HG02798 (cell line): ENCODE results near the gene TBKBP1.
"Not testable (repeated sequence)": the region's sequence is repeated elsewhere in the genome, so short reads cannot be mapped to it uniquely, and the experiment has no call there.

Source experiments
- ATAC-seq: cut with Tn5 transposase; IDR thresholded peaks from one replicate; pipeline ENCODE4 v1.9.1; 2021; ENCODE audit warnings: mild to moderate bottlenecking; ENCODE audit not compliant: unreplicated experiment, poor library complexity

TBKBP1 gene

DNA sequence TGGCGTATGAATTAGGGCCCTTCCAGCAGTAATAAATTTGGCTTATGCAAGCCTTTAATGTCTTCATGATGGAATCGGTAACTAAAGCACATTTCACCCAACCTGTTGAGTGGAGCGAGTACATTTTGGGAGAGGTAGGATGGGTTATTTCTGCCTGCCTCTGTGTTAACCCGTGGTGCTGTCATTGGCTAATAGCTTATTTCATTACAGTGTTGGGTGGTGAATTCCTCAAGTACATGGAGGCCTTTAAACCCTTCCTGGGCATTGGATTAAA lies 17.8 kb upstream of the TBKBP1 start:
- no peak for ATAC-seq

GRCh38 chr17:47676510-47677165 lies 17.3 kb upstream of the TBKBP1 start:
- no peak for ATAC-seq

- ATAC-seq, result no peak
Measured at GRCh38 chr17:47678196-47678595, 15.8 kb upstream of the TBKBP1 start.

DNA sequence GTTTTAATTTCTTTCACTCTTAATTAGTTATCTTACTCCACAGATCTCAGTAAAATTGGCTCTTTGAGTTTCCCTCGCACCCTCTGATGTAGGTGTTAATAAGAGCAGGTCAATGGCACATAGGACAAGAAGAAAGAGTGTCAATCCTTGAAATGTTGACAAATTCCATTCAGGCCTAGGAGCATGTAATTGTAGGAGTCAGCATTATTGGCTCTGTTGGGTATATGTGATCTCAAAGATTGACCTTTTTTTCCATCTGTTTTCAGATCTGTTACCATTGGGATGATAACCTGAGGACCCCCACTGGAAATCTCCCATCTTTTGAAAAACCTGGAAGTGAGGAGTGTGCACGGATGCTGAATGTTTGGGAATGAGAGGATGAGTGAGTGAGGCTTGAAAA lies 11.8 kb upstream of the TBKBP1 start:
- no peak for ATAC-seq

GRCh38 chr17:47682727-47683126 lies 11.2 kb upstream of the TBKBP1 start:
- ATAC-seq, result not testable (repeated sequence)

GRCh38 chr17:47684025-47684424 lies 9.9 kb upstream of the TBKBP1 start:
- ATAC-seq, result no peak

- ATAC-seq, result no peak
Measured at GRCh38 chr17:47684535-47685193, 9.3 kb upstream of the TBKBP1 start.

- ATAC-seq, result no peak
Measured at GRCh38 chr17:47685556-47686275, 8.2 kb upstream of the TBKBP1 start.

DNA sequence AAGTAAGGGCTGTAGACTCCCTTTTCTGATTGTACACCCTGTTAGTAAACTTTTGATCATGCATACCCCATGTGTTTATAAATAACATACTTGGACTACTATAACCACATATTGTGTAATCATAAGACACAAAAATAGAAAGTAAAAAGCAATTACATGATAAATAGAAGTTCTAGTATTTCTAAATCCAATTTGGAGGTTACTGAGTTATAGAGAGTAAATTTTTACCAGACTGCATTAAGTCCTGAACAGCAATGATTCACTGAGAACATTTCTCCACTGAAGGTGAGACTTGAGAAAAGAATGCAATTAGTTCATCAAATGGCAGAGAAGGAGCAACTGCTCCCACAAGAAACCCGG lies 7.7 kb upstream of the TBKBP1 start:
- no peak for ATAC-seq

DNA sequence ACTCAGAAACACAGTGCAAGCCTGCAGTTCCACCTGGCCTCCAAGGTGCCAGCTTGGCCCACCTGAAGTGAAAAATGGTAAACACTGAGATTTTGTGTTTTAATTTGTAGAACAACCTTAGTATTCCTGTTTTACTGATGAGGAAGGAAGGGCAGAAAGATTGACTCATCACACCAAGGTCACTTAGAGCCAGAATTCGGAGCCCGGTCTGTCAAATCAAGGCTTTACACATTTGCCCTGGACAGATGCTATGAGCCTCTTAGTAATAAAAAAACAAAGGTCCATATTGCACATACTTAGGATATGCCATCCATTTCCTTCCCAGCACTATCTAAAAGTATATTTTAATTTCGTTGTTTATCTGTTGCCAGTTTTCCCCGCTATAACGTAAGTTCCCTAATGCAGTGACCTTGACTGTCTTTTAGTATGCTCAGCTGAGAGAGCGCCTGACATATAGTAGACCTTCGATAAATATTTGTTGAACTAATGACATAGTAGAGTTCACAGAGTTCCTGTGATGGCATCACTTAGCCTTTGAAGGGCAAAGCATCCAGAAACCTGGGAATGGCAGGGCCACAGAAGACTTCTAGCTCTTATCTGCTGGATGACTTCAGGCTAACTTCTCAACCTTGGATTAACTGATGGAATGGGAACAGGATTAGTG lies 7.2 kb upstream of the TBKBP1 start:
- no peak for ATAC-seq

DNA sequence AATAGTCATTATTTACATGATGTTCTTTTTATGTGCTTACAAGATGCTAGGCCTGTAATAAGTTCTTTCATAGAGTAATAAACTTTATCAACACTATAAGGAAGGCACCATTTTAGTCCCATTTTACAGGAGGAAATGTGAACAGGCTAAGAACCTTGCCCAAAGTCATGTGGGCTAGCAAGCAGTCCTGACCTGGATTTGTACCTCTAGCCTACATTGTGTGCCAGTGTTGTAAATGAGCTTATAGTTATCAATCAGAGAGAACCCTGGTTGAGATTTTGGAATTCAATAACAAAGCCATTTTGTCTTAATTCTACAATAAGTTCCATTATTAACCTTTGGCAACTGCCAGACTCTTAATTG lies 6.7 kb upstream of the TBKBP1 start:
- no peak for ATAC-seq

- no peak for ATAC-seq
Measured at GRCh38 chr17:47687748-47688147, 6.2 kb upstream of the TBKBP1 start.

DNA sequence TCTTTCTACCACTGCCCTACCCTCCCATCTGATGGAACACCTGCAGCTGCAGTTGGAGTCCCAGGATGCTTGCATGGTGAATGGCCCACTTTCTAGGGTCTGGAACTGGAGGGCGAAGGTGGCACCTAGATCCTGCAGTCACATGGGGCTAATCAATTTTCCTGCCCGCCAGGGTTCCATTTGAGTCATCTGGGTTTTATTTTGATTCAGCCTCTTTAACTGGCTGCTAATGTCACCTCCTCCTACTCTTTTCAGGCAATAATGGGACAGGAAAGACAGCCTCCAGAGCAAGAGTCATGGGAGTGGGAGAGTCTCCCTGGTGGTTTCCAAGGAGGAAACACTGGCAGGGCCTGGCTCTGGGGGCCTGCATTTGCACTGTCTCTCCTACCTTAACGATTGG lies 3.8 kb upstream of the TBKBP1 start:
- no peak for ATAC-seq

- no peak for ATAC-seq
Measured at GRCh38 chr17:47692137-47692894, 1.6 kb upstream of the TBKBP1 start.

GRCh38 chr17:47692895-47693730 lies 848 bp upstream of the TBKBP1 start:
- no peak for ATAC-seq

DNA sequence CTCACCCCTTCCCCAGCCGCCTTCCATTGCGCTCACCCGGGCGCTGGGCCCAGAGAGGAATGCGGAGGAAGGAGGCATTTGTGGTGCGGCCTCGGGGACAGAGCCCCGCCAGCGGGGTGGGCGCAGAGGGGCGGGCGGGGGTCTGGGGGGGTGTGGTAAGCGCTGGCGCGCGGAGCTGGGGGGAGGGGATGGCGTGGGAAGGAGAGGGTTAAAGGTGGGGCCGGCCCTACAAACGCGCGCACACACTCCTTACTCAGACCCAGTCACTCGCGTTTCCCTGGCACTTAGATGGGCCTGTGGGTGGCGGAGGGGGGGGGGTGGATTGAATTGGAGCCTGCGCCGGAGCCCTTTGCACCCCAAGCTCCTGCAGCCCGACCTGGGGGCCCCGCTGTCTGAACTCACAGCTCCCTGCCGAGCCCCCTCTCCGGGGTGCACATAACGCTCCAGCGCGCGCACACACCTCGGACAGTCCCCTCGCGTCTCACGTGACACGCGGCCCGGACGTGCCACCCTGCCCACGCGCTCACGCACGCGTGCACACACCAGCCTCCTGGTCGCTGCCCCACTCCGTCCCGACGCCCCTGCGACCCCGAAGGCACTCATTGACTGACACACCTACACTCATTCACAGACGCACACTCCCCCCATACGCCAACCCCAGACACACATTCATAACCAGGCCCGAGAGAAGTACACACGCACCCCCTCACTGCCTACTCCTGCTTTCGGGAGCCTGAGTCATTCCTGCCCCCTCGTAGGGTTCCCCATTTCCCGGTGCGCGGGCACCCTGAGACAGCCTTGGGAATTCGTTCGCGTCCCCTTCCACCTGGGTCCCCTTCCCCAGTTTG lies 844 bp downstream of the TBKBP1 start:
- ATAC-seq, result no peak

DNA sequence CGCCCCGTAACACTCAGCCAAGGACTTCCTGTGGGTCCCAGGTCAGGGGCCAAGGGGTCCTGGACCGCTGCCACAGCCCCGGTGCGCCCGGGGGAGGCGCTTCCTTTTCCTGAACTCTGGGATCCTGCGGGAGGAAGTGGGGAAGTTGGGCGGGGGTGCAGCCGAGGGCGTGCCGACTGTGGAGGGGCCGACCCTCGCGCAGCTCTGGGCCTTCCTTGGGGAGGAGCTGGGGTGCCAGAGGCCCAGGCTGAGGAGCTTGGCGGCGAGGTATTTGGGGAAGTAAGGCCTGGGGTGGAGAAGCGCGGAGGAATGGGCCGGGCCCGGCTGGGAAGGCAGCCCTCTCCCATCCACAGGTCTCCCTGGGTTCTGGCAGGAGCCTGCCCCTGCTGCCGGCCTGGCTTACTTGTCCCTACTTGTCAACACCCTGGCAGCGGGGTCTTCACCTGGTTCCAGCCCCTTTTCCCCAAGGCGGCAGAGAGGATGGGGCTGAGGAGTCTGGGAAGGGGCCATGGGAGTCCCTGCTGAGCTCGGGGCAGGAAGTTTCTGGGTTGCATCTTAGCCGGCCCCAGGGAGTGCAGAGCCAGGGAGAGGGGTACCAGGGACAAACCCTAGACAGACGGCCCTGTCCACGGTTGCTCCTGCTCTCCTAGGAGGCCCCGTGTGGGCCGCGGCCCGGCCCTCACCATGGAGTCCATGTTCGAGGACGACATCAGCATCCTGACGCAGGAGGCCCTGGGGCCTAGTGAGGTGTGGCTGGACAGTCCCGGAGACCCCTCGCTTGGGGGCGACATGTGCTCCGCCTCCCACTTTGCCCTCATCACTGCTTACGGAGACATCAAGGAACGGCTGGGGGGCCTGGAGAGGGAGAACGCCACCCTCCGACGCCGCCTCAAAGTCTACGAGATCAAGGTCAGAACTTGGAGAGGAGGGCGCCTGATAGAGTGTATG lies 1.7 kb downstream of the TBKBP1 start:
- no peak for ATAC-seq
